GM21528 (cell line): Measurements from ENCODE around the gene C1QTNF3.
A peak's percentile ranks its signal among the peaks of the same experiment; 100 is the strongest.
"Not testable (repeated sequence)": the region's sequence is repeated elsewhere in the genome, so short reads cannot be mapped to it uniquely, and the experiment has no call there.

ENCODE experiments used
- ATAC-seq: cut with Tn5 transposase; IDR thresholded peaks from one replicate; pipeline ENCODE4 v1.9.1; 2021; ENCODE audit warnings: mild to moderate bottlenecking, moderate library complexity; ENCODE audit not compliant: unreplicated experiment, low FRiP score

C1QTNF3 gene

DNA sequence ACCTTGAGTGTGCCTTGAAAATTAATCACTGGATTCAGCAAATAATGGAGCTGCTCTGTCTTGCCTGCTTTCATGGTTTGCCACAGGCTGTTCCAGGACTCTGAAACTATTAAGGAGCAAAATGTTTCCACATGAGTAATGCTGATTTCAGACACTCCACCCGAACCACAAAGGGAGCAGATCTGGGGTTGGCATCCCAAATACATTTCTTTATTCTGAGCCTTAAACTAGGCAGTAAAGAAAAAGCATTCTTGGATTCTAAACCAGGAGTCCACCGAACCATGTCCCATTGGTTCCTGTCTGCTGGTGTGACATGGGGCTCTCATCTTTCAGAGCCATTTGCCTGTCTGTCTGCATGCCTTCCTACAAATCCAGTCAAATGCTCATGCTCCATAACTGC lies 10.1 kb upstream of the C1QTNF3 start:
- ATAC-seq = no peak

DNA sequence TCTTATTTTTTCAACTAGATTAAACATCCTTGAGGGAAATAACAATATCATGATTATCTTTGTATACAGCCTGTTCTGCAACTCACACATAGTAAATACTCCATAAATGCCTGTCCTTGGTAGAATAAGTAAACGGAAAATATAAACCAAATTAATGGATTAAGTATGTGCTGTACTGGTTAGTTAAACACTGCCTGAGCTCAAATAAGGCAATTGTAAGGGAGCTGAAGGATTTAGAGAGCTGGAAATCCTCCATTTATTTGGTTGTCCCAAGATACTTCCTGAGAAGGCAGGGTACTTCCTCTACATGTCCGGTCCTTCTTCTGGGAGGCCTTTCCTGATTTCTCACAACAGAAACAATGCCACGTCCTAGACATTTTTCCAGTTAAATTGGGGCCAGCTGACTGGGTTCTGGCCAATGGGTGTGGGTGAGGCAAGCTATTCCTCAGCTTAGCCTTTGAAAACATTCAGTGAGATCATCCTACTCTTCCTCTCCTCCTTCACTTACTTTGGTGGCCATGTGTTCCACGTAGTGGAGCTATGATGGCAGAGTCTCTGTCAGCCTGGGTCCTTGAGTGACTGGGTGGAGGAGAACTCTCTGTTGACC lies 8.5 kb upstream of the C1QTNF3 start:
- no peak for ATAC-seq

DNA sequence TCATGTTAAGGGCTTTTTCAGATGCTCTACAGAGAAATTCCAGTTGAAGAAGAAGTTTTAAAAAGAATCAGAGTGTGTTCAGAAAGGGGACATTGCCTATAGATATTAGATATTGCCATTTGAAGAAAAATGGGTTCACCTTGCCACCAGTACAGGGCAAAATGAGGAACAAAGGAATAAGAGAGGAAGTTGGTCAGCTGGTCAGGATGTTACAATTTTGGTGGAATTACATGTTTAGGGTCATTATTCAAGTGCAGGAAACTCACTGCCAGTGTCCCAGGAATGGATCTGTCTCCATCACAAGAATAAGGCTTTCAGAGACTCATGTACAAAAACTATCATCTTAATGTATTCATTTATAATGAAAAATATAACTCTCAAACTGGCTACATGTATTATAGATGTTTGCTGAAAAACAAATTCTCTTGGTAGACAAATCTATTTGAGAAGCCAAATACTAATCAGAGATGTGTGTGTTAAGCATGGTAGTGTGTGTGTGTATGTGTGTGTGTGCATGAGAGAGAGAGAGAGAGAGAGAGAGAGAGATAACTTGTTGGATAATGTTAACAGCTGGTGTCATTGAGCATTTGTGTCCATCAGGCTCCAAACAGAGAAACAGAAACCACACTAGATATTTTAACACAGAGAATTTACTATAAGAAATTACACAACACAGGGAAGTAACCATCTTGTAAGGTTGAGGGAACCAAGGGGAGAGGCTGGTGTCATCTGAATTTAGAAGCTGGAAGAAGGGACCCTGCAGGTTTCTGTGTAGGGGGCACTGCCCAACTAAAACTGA lies 5.0 kb upstream of the C1QTNF3 start:
- no peak for ATAC-seq

DNA sequence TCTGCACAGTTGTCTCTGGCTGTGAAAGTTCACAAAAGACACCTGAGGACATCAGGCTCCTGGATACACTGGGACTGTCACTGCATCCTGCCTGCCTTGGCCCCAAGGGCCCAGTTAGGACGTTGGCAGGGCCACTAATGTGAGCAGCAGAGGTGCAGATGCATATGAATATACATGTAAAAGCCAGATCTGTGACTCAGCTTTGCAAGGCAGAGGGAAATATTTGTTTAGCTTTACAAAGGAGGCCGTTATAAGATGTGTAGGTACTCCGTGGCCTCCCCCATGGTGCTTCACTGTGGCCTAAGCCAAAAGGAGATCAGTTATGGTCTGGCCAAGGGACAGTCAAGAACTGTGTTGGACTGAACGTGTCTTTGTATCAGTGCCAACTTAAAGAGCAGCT lies 4.1 kb upstream of the C1QTNF3 start:
- ATAC-seq = no peak

GRCh38 chr5:34045996-34046395 lies 3.0 kb upstream of the C1QTNF3 start:
- no peak for ATAC-seq

DNA sequence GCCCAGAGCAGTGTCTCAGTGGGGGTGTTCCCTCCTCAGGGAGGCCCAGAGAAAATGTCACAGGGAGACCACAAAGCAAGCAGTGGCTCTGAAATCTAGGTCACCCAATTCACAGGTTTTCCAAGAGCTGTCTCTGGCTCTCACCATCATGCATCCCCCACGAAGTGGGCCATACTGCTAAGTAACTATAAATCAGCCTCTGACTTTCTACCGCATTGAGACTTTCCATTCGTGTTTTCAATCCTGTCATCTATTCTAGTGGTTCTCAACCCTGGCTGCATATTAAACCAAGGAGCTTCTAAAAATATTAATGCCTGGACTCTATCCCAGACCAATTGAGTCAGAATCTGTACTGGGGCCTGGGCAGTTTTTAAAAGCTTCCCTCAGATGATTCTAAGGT lies 2.0 kb upstream of the C1QTNF3 start:
- no peak for ATAC-seq

GRCh38 chr5:34042321-34042720 lies 692 bp downstream of the C1QTNF3 start:
- no peak for ATAC-seq

GRCh38 chr5:34041247-34041972 lies 1.6 kb downstream of the C1QTNF3 start:
- ATAC-seq = no peak

- no peak for ATAC-seq
Measured at GRCh38 chr5:34040472-34040871, 2.5 kb downstream of the C1QTNF3 start.

DNA sequence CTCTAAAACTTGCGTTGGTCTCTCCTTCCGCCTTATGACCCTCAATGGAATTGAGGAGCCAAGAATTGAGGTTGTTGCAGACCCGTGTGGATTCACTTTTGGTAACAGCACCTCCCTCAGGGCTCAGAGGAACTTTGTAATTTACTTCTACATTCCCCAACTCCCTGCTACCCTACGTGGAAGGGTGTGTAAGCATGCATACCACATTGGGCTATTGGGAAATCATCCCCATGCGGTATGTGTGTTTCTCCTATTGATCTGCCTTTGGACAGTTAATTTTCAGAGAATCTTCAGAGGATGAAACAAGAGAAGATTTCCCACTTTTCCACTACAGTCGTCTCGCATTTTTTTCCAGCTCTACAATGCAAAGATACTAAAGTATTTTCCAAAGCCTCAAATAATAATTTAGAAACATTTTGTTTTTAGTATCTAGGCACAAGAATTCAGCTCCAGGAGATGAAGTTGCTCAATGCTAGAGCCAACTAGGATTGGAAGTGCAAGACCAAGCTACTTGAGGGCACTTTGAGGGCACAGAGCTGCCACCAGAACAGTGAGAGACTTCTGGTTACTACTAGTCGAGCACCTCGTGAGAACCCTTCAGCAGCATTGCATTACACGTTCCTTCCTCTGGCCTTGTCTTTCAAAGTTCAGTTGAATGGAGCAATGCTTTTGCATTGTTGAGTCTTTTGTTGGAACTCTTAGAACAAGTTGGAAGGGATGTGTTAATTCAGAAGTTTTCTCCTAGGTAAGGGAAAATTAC lies 3.4 kb downstream of the C1QTNF3 start:
- no peak for ATAC-seq

- ATAC-seq = no peak
Measured at GRCh38 chr5:34038838-34039237, 4.2 kb downstream of the C1QTNF3 start.

DNA sequence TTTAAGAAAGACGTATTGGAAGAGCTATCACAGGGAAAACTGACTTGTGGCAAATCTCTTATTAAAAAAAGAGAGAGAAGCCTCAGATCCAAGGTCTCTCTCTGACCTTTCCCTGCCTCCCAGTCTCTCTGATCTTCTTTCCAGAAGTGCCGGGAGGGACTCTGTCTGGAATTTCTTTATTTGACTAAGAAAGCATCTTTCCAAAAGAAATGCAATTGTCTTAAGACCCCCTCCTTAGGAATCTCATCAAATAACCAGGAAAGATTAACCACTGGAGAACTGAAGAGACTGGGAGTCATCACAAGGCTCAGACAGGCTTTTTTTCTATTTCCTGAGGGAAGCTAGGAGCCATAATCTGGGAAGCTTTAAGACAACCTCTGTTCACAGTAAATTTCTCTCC lies 4.6 kb downstream of the C1QTNF3 start:
- no peak for ATAC-seq

- no peak for ATAC-seq
Measured at GRCh38 chr5:34037726-34038125, 5.3 kb downstream of the C1QTNF3 start.

GRCh38 chr5:34035756-34036155 lies 7.3 kb downstream of the C1QTNF3 start:
- ATAC-seq = no peak

- ATAC-seq = peak; percentile 75
Measured at GRCh38 chr5:34034534-34035327, 8.3 kb downstream of the C1QTNF3 start.

DNA sequence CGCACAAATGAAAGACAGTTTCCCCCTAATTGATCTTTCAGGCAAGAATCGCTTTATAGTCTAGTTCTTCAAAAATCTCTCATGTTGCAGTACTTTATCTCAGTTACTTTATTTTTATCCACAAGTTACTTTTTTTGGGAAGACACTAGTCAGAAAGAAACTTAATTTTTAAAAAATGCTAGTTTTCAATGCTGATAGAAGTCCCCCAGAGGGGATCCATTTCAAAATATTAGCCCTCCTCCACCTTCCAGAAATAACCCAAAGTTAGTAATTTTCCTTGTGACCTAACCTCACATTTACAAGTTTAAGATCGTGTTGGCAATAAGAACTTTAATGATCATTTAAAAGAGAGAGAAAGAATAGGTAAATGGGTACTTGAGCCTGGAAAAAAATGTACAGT lies 11.0 kb downstream of the C1QTNF3 start:
- no peak for ATAC-seq

GRCh38 chr5:34031117-34031516 lies 11.9 kb downstream of the C1QTNF3 start:
- no peak for ATAC-seq

DNA sequence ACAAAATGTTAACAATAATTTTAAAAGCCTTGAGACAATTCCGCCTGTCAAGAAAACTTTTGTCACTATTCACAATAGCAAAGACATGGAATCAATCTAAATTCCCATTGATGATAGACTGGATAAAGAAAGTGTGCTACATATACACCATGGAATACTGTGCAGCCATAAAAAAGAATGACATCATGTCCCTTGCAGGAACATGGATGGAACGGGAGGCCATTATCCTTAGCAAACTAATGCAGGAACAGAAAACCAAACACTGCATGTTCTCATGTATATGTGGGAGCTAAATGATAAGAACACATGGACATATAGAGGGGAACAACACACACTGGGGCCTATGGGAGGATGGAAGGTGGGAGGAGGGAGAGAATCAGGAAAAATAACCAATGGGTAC lies 12.4 kb downstream of the C1QTNF3 start:
- ATAC-seq = not testable (repeated sequence)

- ATAC-seq = no peak
Measured at GRCh38 chr5:34030048-34030447, 13.0 kb downstream of the C1QTNF3 start.

DNA sequence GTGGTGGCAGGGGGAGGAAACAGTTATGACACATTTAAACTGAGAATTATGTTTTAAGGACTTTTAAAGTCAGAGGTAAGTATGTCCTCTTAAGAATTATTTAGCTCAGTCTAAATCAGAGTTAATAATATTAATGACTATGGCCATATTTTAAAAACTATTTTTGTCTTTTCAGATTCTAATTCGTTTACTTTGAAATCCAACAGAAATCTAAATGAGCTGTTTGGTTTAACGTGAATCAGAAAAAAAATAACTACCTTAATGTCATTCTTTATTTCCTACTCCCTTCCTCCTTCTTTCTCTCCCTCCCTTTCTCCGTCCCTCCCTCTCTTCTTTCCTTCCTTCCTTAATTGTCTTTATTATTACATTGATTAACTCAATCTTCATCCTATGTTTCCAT lies 14.7 kb downstream of the C1QTNF3 start:
- no peak for ATAC-seq
